Hematopoietic multipotent progenitor cell treated with erythropoietin and hydrocortisone succinate and interleukin-3 and kit ligand, for 17 days (in vitro differentiated cells): ENCODE results near the gene ZNF506.
"Not testable (repeated sequence)": the region's sequence is repeated elsewhere in the genome, so short reads cannot be mapped to it uniquely, and the experiment has no call there.

Experiments used
- DNase-seq: peaks from one replicate; pipeline ENCODE4 v3.0.0-alpha.2; 2015; ENCODE audit warnings: low spot score

Gene ZNF506

GRCh38 chr19:19744641-19745040 lies 76.9 kb downstream of the ZNF506 start:
- DNase-seq, result no peak

DNA sequence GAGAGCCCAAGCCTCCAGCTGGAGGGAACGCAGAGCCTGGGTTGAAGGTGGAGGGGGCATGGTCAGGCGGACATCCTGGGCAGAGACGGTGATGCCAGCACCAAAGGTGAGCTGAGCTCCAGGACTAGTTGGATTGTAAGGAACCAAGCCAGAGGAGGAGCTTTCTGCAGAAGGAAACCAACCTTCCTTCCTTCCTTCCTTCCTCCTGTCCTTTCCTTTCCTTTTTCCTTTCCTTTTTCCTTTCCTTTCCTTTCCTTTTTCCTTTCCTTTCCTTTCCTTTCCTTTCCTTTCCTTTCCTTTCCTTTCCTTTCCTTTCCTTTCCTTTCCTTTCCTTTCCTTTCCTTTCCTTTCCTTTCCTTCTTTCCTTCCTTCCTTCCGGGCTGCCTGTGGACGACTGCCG lies 77.6 kb downstream of the ZNF506 start:
- DNase-seq, result not testable (repeated sequence)

DNA sequence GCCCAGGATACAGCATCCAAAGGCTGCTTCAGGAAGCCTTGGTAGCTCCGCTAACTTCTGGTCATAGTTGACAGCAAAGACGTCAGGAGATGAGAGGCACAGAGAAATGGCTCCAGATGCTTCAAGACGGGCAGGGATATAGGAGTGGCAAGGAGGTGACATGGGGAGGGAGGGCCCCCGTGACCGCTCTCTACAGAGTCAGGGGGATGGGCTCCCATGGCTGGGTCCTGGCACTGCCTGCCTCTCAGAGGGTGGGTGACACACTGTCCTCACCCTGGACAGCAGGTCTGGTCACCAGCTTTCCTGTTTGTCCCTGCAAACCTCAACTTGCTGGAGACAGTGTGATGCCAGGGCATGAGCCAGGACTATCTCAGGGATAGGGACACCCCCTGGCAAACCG lies 78.4 kb downstream of the ZNF506 start:
- DNase-seq, result no peak

GRCh38 chr19:19742773-19743172 lies 78.8 kb downstream of the ZNF506 start:
- DNase-seq, result no peak
